ENCODE measurements around the gene HSPG2.
"Not testable (repeated sequence)": the region's sequence is repeated elsewhere in the genome, so short reads cannot be mapped to it uniquely, and the experiment has no call there.

HSPG2 gene

GRCh38 chr1:21781815-21782348 is 155.2 kb downstream of the HSPG2 start:
- peak overlapping the region; percentile 96 for H3K4me3 ChIP-seq (ENCODE audit: low read depth, low read length)
- DNase-seq, result no peak
- peaks cover 2% of the 10 kb centered on the region; the same call in 1 of the 2 replicates for H3K36me3 ChIP-seq
- H3K9me3 ChIP-seq (ENCODE audit: severe bottlenecking), result no peaks in the 10 kb centered on the region
- no peaks in the 10 kb centered on the region for H3K27me3 ChIP-seq (ENCODE audit: insufficient read depth, low read depth, severe bottlenecking)
- no peak for TF ChIP-seq CTCF (IDR thresholded peaks at IDR 0.05; ENCODE audit: low read depth, low read length)
- H3K27ac ChIP-seq, result peak overlapping the region; percentile 98

- no peak overlapping the region for H3K27ac ChIP-seq
- no peaks in the 10 kb centered on the region for H3K9me3 ChIP-seq (ENCODE audit: severe bottlenecking)
- no peak overlapping the region for H3K4me3 ChIP-seq (ENCODE audit: low read depth, low read length)
- TF ChIP-seq CTCF (IDR thresholded peaks at IDR 0.05; ENCODE audit: low read depth, low read length), result no peak
- H3K27me3 ChIP-seq (ENCODE audit: insufficient read depth, low read depth, severe bottlenecking), result no peaks in the 10 kb centered on the region
- DNase-seq, result no peak
- H3K36me3 ChIP-seq, result peaks cover 2% of the 10 kb centered on the region; the same call in 1 of the 2 replicates
These were observed 157.2 kb downstream of the HSPG2 start for GRCh38 chr1:21779613-21780521.

- Histone ChIP-seq H3K9me3 (ENCODE audit: severe bottlenecking) (no peaks in the 10 kb centered on the region), H3K4me3 (ENCODE audit: low read depth, low read length) (no peak overlapping the region), H3K27me3 (ENCODE audit: insufficient read depth, low read depth, severe bottlenecking) (no peaks in the 10 kb centered on the region), H3K36me3 (peaks cover 2% of the 10 kb centered on the region; the same call in 1 of the 2 replicates), H3K27ac (no peak overlapping the region)
- no peak for DNase-seq
- TF ChIP-seq CTCF (IDR thresholded peaks at IDR 0.05; ENCODE audit: low read depth, low read length), result no peak
These were observed 158.7 kb downstream of the HSPG2 start for GRCh38 chr1:21778405-21778727.

- H3K27ac ChIP-seq; DNase-seq; H3K4me3 ChIP-seq (ENCODE audit: low read depth, low read length); H3K9me3 ChIP-seq (ENCODE audit: severe bottlenecking); H3K27me3 ChIP-seq (ENCODE audit: insufficient read depth, low read depth, severe bottlenecking); H3K36me3 ChIP-seq: not testable (repeated sequence)
These were observed 160.2 kb downstream of the HSPG2 start for GRCh38 chr1:21776925-21777324.

- TF ChIP-seq CTCF (IDR thresholded peaks at IDR 0.05; ENCODE audit: low read depth, low read length), result no peak
- DNase-seq, result no peak
- Histone ChIP-seq H3K4me3 (ENCODE audit: low read depth, low read length) (no peak overlapping the region), H3K36me3 (no peaks in the 10 kb centered on the region), H3K27me3 (ENCODE audit: insufficient read depth, low read depth, severe bottlenecking) (no peaks in the 10 kb centered on the region), H3K9me3 (ENCODE audit: severe bottlenecking) (no peaks in the 10 kb centered on the region), H3K27ac (no peak overlapping the region)
These were observed 161.0 kb downstream of the HSPG2 start for GRCh38 chr1:21775985-21776562.

- no peaks in the 10 kb centered on the region for H3K27me3 ChIP-seq (ENCODE audit: insufficient read depth, low read depth, severe bottlenecking)
- no peak for TF ChIP-seq CTCF (IDR thresholded peaks at IDR 0.05; ENCODE audit: low read depth, low read length)
- H3K27ac ChIP-seq, result no peak overlapping the region
- H3K9me3 ChIP-seq (ENCODE audit: severe bottlenecking), result no peaks in the 10 kb centered on the region
- H3K36me3 ChIP-seq, result no peaks in the 10 kb centered on the region
- DNase-seq, result no peak
- H3K4me3 ChIP-seq (ENCODE audit: low read depth, low read length), result no peak overlapping the region
These were observed 161.6 kb downstream of the HSPG2 start for GRCh38 chr1:21775550-21775914.
